HEK293 (cell line): ENCODE measurements around the gene ADAMTSL2.

Source experiments
- CTCF ChIA-PET: fragments of 350-600 bp; formaldehyde crosslinking; extraction: SDS; loops from one replicate; lab custom pipeline; 2021; ENCODE audit warnings: antibody characterized with exemption; lab: Yijun Ruan, JAX
- POLR2A ChIA-PET: fragments of 300-600 bp; formaldehyde crosslinking; extraction: SDS; loops from one replicate; lab custom pipeline; 2020; ENCODE audit warnings: antibody characterized with exemption, inconsistent platforms; lab: Yijun Ruan, JAX
- H3K27ac ChIP-seq: fragments of 200-500 bp; sonication (Bioruptor generic); 2 replicates; pipeline ENCODE4 v1.5.1; 2014; ENCODE audit warnings: low read depth, low read length, control low read depth, inconsistent platforms; ENCODE audit errors: extremely low read depth
- H3K36me3 ChIP-seq, 2 experiments: fragments of 200-500 bp in 1 of 2; sonication (Bioruptor generic) in 1 of 2; 1 replicate in 1 of 2; 2 replicates in 1 of 2; pipeline ENCODE4 v1.5.1; 2014 to 2017; ENCODE audit warnings: inconsistent platforms in 2 of 2, low read length in 2 of 2; ENCODE audit not compliant: control insufficient read depth in 2 of 2, insufficient read depth in 1 of 2
- H3K4me1 ChIP-seq: fragments of 200-500 bp; sonication (Bioruptor generic); 2 replicates; pipeline ENCODE4 v1.5.1; 2014; ENCODE audit warnings: mild to moderate bottlenecking, low read length, inconsistent platforms; ENCODE audit not compliant: control insufficient read depth, insufficient read depth
- H3K4me3 ChIP-seq: 2 replicates; pipeline ENCODE4 v1.5.1; 2011; ENCODE audit warnings: low read depth, mild to moderate bottlenecking, control low read depth, low read length, moderate library complexity
- H3K9me3 ChIP-seq: fragments of 200-500 bp; sonication (Bioruptor generic); 2 replicates; pipeline ENCODE4 v1.5.1; 2014; ENCODE audit warnings: low read depth, low read length, inconsistent platforms; ENCODE audit not compliant: control insufficient read depth, insufficient read depth
- BCL11A ChIP-seq: fragments of 450-650 bp; formaldehyde crosslinking; IDR thresholded peaks from 2 replicates; pipeline ENCODE4 v1.5.1; 2016; ENCODE audit warnings: low read depth, missing biosample characterization, missing genetic modification characterization
- BCL6B ChIP-seq: fragments of 450-650 bp; formaldehyde crosslinking; IDR thresholded peaks from 2 replicates; pipeline ENCODE4 v1.5.1; 2017; ENCODE audit warnings: missing biosample characterization, missing genetic modification characterization
- KLF10 ChIP-seq: fragments of 450-650 bp; IDR thresholded peaks from 2 replicates; pipeline ENCODE4 v1.5.1; 2018; ENCODE audit warnings: missing biosample characterization, mild to moderate bottlenecking, missing genetic modification characterization
- OSR2 ChIP-seq: fragments of 450-650 bp; formaldehyde crosslinking; IDR thresholded peaks from 2 replicates; pipeline ENCODE4 v1.5.1; 2016; ENCODE audit warnings: missing biosample characterization, missing genetic modification characterization
- OVOL3 ChIP-seq: fragments of 450-650 bp; formaldehyde crosslinking; IDR thresholded peaks from 2 replicates; pipeline ENCODE4 v1.5.1; 2016; ENCODE audit warnings: missing biosample characterization, missing genetic modification characterization
- PRDM10 ChIP-seq: fragments of 450-650 bp; formaldehyde crosslinking; IDR thresholded peaks from 2 replicates; pipeline ENCODE4 v1.5.1; 2016; ENCODE audit warnings: missing biosample characterization, missing genetic modification characterization
- SETDB1 ChIP-seq: IDR thresholded peaks from one replicate; pipeline ENCODE4 v1.6.1; 2017; ENCODE audit warnings: mild to moderate bottlenecking, low read length, moderate library complexity, mixed read lengths; ENCODE audit not compliant: insufficient read length
- ZNF18 ChIP-seq: fragments of 450-650 bp; formaldehyde crosslinking; IDR thresholded peaks from 2 replicates; pipeline ENCODE4 v1.5.1; 2016; ENCODE audit warnings: missing biosample characterization, missing genetic modification characterization
- ZNF292 ChIP-seq: fragments of 450-650 bp; formaldehyde crosslinking; IDR thresholded peaks from 2 replicates; pipeline ENCODE4 v1.5.1; 2016; ENCODE audit warnings: low read depth, missing biosample characterization, missing genetic modification characterization, borderline replicate concordance
- ZNF324 ChIP-seq: fragments of 450-650 bp; formaldehyde crosslinking; IDR thresholded peaks from 2 replicates; pipeline ENCODE4 v1.5.1; 2016; ENCODE audit warnings: missing biosample characterization, missing genetic modification characterization
- ZNF391 ChIP-seq: fragments of 450-650 bp; formaldehyde crosslinking; IDR thresholded peaks from 2 replicates; pipeline ENCODE4 v1.5.1; 2016; ENCODE audit warnings: low read depth, missing biosample characterization, missing genetic modification characterization, borderline replicate concordance
- ZNF423 ChIP-seq: fragments of 450-650 bp; formaldehyde crosslinking; IDR thresholded peaks from 2 replicates; pipeline ENCODE4 v1.5.1; 2016; ENCODE audit warnings: missing biosample characterization, missing genetic modification characterization
- ZNF596 ChIP-seq: fragments of 450-650 bp; IDR thresholded peaks from 2 replicates; pipeline ENCODE4 v1.5.0; 2018; ENCODE audit warnings: missing biosample characterization, mild to moderate bottlenecking, missing genetic modification characterization, moderate library complexity
- ZNF621 ChIP-seq: fragments of 450-650 bp; formaldehyde crosslinking; IDR thresholded peaks from 2 replicates; pipeline ENCODE4 v1.5.1; 2017; ENCODE audit warnings: missing biosample characterization, missing genetic modification characterization
- ZNF658 ChIP-seq: fragments of 450-650 bp; formaldehyde crosslinking; IDR thresholded peaks from 2 replicates; pipeline ENCODE4; 2016; ENCODE audit warnings: missing biosample characterization, missing genetic modification characterization
- ZNF670 ChIP-seq: fragments of 450-650 bp; formaldehyde crosslinking; IDR thresholded peaks from 2 replicates; pipeline ENCODE4 v1.5.1; 2016; ENCODE audit warnings: missing biosample characterization, missing genetic modification characterization, low read depth
- ZNF701 ChIP-seq: fragments of 450-650 bp; formaldehyde crosslinking; IDR thresholded peaks from 2 replicates; pipeline ENCODE4 v1.5.1; 2016; ENCODE audit warnings: missing biosample characterization, missing genetic modification characterization
- ZNF747 ChIP-seq: fragments of 450-650 bp; formaldehyde crosslinking; IDR thresholded peaks from 2 replicates; pipeline ENCODE4 v1.5.1; 2016; ENCODE audit warnings: missing biosample characterization, missing genetic modification characterization
- ZNF768 ChIP-seq: fragments of 450-650 bp; formaldehyde crosslinking; IDR thresholded peaks from 2 replicates; pipeline ENCODE4 v1.5.1; 2018; ENCODE audit warnings: missing biosample characterization, mild to moderate bottlenecking, missing genetic modification characterization
- TF ChIP-seq, protein P1 (sequence below): fragments of 450-650 bp; formaldehyde crosslinking; IDR thresholded peaks from 2 replicates; pipeline ENCODE4 v1.5.1; 2016; ENCODE audit warnings: missing biosample characterization, missing genetic modification characterization

The ADAMTSL2 gene

GRCh38 chr9:133485531-133486260, 48.8 kb upstream of the ADAMTSL2 start (continued):
- 0 out of 2 replicates have a peak, but pooled peaks have one; percentile 23 for TF ChIP-seq PRDM10 (tag by site-specific recombination)

DNA sequence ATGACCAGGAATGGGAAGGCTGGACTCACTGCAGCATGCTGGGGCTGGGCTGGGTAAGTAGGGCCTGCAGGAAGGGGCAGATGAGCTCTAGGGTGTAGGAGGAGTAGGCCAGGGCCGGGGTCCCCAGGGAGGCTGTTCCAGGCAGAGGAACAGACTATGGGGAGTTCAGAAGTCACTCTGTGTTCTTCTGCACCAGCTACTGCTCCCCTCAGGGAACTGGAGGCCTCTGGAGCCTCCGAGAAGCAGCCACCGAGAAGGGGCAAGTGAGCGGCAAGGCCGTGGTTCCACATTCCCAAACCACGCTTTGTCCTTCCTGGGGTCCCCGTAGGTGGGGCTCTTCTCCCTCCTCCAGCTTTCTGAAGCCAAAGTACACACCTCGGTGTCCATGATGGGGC, 47.2 kb upstream of the ADAMTSL2 start:
- POLR2A ChIA-PET: no interaction called here
- no peaks in the 10 kb centered on the region for H3K9me3 ChIP-seq
- H3K4me3 ChIP-seq: no peak overlapping the region
- CTCF ChIA-PET: interaction anchor here (0.6 to 4.5 kb wide), 23 partner anchors 8 to 614 kb away, joined by 3 to 69 read pairs (median 6); no protein-coding TSS in a partner anchor
- TF ChIP-seq ZNF658: no peak
- TF ChIP-seq ZNF768: no peak
- no peak for TF ChIP-seq ZNF423 (tag by site-specific recombination)
- TF ChIP-seq BCL6B (tag by site-specific recombination): no peak
- TF ChIP-seq ZNF596 (tag by site-specific recombination): no peak
- TF ChIP-seq ZNF324 (tag by site-specific recombination): no peak
- TF ChIP-seq BCL11A: no peak
- TF ChIP-seq ZNF747 (tag by site-specific recombination): no peak
- no peak for TF ChIP-seq ZNF391 (tag by site-specific recombination)
- TF ChIP-seq OSR2 (tag by site-specific recombination): no peak
- TF ChIP-seq SETDB1: no peak
- no peak for TF ChIP-seq ZNF670 (tag by site-specific recombination)
- no peak for TF ChIP-seq ZNF701 (tag by site-specific recombination)
- TF ChIP-seq KLF10: no peak
- no peak for TF ChIP-seq ZNF621 (tag by site-specific recombination)
- TF ChIP-seq, all 188 proteins: peak for 0
- H3K36me3 ChIP-seq: no peaks in the 10 kb centered on the region
- H3K27ac ChIP-seq: no peak overlapping the region
- H3K4me1 ChIP-seq: no peaks in the 10 kb centered on the region

- Histone ChIP-seq H3K27ac (no peak overlapping the region), H3K36me3 (no peaks in the 10 kb centered on the region), H3K4me3 (no peak overlapping the region), H3K4me1 (no peaks in the 10 kb centered on the region), H3K9me3 (no peaks in the 10 kb centered on the region)
- ChIA-PET POLR2A (interaction anchor here (1.2 kb wide), 1 partner anchor 140 kb away, joined by 4 read pairs; the partner anchor contains the start of genes MED22 and RPL7A), CTCF (interaction anchor here (0.7 to 4.5 kb wide), 8 partner anchors 10 to 509 kb away, joined by 3 to 69 read pairs (median 4); partner anchors contain the start of gene CACFD1)
- TF ChIP-seq OVOL3 (tag by site-specific recombination) (no peak), ZNF18 (tag by site-specific recombination) (no peak), ZNF292 (tag by site-specific recombination) (no peak)
- TF ChIP-seq, protein P1, sequence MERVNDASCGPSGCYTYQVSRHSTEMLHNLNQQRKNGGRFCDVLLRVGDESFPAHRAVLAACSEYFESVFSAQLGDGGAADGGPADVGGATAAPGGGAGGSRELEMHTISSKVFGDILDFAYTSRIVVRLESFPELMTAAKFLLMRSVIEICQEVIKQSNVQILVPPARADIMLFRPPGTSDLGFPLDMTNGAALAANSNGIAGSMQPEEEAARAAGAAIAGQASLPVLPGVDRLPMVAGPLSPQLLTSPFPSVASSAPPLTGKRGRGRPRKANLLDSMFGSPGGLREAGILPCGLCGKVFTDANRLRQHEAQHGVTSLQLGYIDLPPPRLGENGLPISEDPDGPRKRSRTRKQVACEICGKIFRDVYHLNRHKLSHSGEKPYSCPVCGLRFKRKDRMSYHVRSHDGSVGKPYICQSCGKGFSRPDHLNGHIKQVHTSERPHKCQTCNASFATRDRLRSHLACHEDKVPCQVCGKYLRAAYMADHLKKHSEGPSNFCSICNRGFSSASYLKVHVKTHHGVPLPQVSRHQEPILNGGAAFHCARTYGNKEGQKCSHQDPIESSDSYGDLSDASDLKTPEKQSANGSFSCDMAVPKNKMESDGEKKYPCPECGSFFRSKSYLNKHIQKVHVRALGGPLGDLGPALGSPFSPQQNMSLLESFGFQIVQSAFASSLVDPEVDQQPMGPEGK (tag by site-specific recombination): no peak
Observed at GRCh38 chr9:133488686-133489252, 45.7 kb upstream of the ADAMTSL2 start.
